Neural cell (in vitro differentiated cells): ENCODE data around the gene CAMK2N2. TPM values are rescaled to one million over a fixed set of nuclear protein-coding genes. Genes with fewer than 3 reads are reported as not detected.

Source experiments
- H2AFZ ChIP-seq: fragments of 200-600, 300-800 bp; sonication (generic), shearing (Covaris generic); 2 replicates; pipeline ENCODE4 v1.6.0; 2014; ENCODE audit warnings: low read depth, mild to moderate bottlenecking, antibody characterized with exemption, low read length, moderate library complexity
- H3F3A ChIP-seq: fragments of 200-600 bp; shearing (Covaris generic); 2 replicates; pipeline ENCODE4 v1.6.1; 2016; ENCODE audit warnings: mild to moderate bottlenecking, moderate library complexity, mixed read lengths, antibody characterized with exemption, low read length; ENCODE audit not compliant: insufficient read depth, poor library complexity, severe bottlenecking
- H3K27ac ChIP-seq: fragments of 200-600, 300-800 bp; sonication (generic), shearing (Covaris generic); 2 replicates; pipeline ENCODE4 v1.5.1; 2014; ENCODE audit warnings: mild to moderate bottlenecking, low read length, moderate library complexity
- H3K27me3 ChIP-seq: fragments of 300-800, 200-600 bp; sonication (generic), shearing (Covaris generic); 2 replicates; pipeline ENCODE4 v1.6.0; 2014; ENCODE audit warnings: mild to moderate bottlenecking, low read depth, low read length, moderate library complexity; ENCODE audit not compliant: insufficient read depth
- H3K36me3 ChIP-seq: fragments of 300-800, 200-600 bp; sonication (generic), shearing (Covaris generic); 2 replicates; pipeline ENCODE4 v1.5.1; 2014; ENCODE audit warnings: mild to moderate bottlenecking, antibody characterized with exemption, low read length, moderate library complexity; ENCODE audit not compliant: insufficient read depth
- H3K4me2 ChIP-seq: fragments of 300-800, 200-600 bp; sonication (generic), shearing (Covaris generic); 2 replicates; pipeline ENCODE4 v1.6.0; 2014; ENCODE audit warnings: mild to moderate bottlenecking, low read length
- H3K4me3 ChIP-seq: fragments of 300-800, 200-600 bp; sonication (generic), shearing (Covaris generic); 2 replicates; pipeline ENCODE4 v1.5.1; 2014; ENCODE audit warnings: mild to moderate bottlenecking, low read length, moderate library complexity
- H3K79me2 ChIP-seq: fragments of 200-600 bp; shearing (Covaris generic); replicated peaks from 2 replicates; pipeline ENCODE4 v1.6.0; 2014; ENCODE audit warnings: mild to moderate bottlenecking, low read length, moderate library complexity; ENCODE audit not compliant: insufficient read depth
- H3K9ac ChIP-seq: fragments of 300-800, 200-600 bp; sonication (generic), shearing (Covaris generic); 2 replicates; pipeline ENCODE4 v1.6.1; 2016; ENCODE audit warnings: mild to moderate bottlenecking, low read length, mixed read lengths
- H3K9me2 ChIP-seq: fragments of 200-600 bp; shearing (Covaris generic); 2 replicates; pipeline ENCODE4 v1.6.1; 2016; ENCODE audit warnings: mild to moderate bottlenecking, low read length, mixed read lengths; ENCODE audit not compliant: insufficient read depth
- H3K9me3 ChIP-seq: fragments of 200-600, 300-800 bp; sonication (generic), shearing (Covaris generic); 2 replicates; pipeline ENCODE4 v1.6.1; 2016; ENCODE audit warnings: mild to moderate bottlenecking, mixed run types, low read length, moderate library complexity, mixed read lengths
- H4K20me1 ChIP-seq: fragments of 200-600 bp; shearing (Covaris generic); 2 replicates; pipeline ENCODE4 v1.6.1; 2016; ENCODE audit warnings: mild to moderate bottlenecking, mixed run types; ENCODE audit not compliant: insufficient read depth
- EP300 ChIP-seq: fragments of 450-650 bp; conservative IDR thresholded peaks from 2 replicates; pipeline ENCODE4 v1.6.1; 2014; ENCODE audit warnings: antibody characterized with exemption, mild to moderate bottlenecking, moderate library complexity; ENCODE audit not compliant: poor library complexity, severe bottlenecking
- EZH2 ChIP-seq: fragments of 200-600, 300-800 bp; shearing (Covaris generic), sonication (generic); IDR thresholded peaks from 2 replicates; pipeline ENCODE4 v1.6.1; 2014; ENCODE audit warnings: antibody characterized with exemption, low read length, borderline replicate concordance, mild to moderate bottlenecking; ENCODE audit not compliant: insufficient read depth, poor library complexity, severe bottlenecking
- MXI1 ChIP-seq: fragments of 450-650 bp; conservative IDR thresholded peaks from 2 replicates; pipeline ENCODE4 v1.6.1; 2014; ENCODE audit warnings: antibody characterized with exemption, mild to moderate bottlenecking; ENCODE audit not compliant: poor library complexity, severe bottlenecking
- POLR2AphosphoS5 ChIP-seq: IDR thresholded peaks from 2 replicates; pipeline ENCODE4 v1.6.1; 2012
- RAD21 ChIP-seq: fragments of 450-650 bp; conservative IDR thresholded peaks from 2 replicates; pipeline ENCODE4 v1.6.1; 2014; ENCODE audit warnings: antibody characterized with exemption, mild to moderate bottlenecking, moderate library complexity
- SMC3 ChIP-seq: fragments of 450-650 bp; conservative IDR thresholded peaks from 2 replicates; pipeline ENCODE4 v1.6.1; 2014; ENCODE audit warnings: antibody characterized with exemption, mild to moderate bottlenecking, moderate library complexity; ENCODE audit not compliant: poor library complexity
- TAF1 ChIP-seq: IDR thresholded peaks from 2 replicates; pipeline ENCODE4 v1.6.1; 2012; ENCODE audit warnings: low read depth
- polyA plus RNA-seq: library from polyadenylated mRNA; depleted of rRNA; stranded (reverse); fragments of >200 nt; gene quantifications from 2 replicates; pipeline ENCODE4 v1.2.3, GENCODE V29; 2014
- TF ChIP-seq, protein P1 (sequence below): fragments of 450-650 bp; IDR thresholded peaks from 2 replicates; pipeline ENCODE4 v1.5.1; 2014; ENCODE audit warnings: antibody characterized with exemption, mild to moderate bottlenecking, moderate library complexity; ENCODE audit not compliant: poor library complexity, severe bottlenecking
- TF ChIP-seq, protein P2 (sequence below): IDR thresholded peaks from 2 replicates; pipeline ENCODE4 v1.6.1; 2012; ENCODE audit warnings: borderline replicate concordance

CAMK2N2 gene
- polyA plus RNA-seq, 1 donor from 2014 or later, result 2.8 TPM

DNA sequence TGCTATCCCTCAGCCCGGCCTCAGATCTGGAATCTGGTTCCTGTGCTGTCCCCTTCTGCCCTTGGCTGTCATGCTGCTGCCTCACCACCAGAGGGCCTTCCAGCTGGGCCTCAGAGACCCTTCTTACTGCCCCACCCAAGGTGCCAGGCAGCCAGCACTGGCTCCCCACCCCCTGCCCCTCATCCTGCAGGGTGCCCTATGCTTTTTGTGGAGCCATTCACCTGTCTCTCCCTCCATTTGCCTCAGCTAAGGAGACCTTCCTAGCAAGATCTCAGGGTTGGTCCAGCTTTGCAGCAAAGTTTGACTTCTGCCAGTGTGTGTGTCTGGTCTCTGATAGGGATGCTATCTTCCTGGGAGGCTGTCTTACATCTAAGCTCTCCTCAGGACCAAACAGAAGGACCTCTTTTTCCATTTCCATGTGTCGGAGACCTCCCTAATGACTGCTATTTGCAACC lies 33.8 kb downstream of the CAMK2N2 start:
- Histone ChIP-seq H3K9ac (no peak overlapping the region), H3K27me3 (peaks cover 58% of the 10 kb centered on the region), H3K4me2 (no peak overlapping the region), H3K79me2 (no peaks in the 10 kb centered on the region), H3K9me3 (no peaks in the 10 kb centered on the region), H3K27ac (no peak overlapping the region), H2AFZ (no peak overlapping the region), H4K20me1 (no peaks in the 10 kb centered on the region), H3K36me3 (no peaks in the 10 kb centered on the region), H3K9me2 (no peaks in the 10 kb centered on the region), H3F3A (no peaks in the 10 kb centered on the region), H3K4me3 (no peak overlapping the region)
- TF ChIP-seq TAF1 (no peak), EZH2 (no peak), MXI1 (no peak), POLR2AphosphoS5 (no peak), SMC3 (no peak), RAD21 (no peak), EP300 (no peak)
- TF ChIP-seq, protein P1, sequence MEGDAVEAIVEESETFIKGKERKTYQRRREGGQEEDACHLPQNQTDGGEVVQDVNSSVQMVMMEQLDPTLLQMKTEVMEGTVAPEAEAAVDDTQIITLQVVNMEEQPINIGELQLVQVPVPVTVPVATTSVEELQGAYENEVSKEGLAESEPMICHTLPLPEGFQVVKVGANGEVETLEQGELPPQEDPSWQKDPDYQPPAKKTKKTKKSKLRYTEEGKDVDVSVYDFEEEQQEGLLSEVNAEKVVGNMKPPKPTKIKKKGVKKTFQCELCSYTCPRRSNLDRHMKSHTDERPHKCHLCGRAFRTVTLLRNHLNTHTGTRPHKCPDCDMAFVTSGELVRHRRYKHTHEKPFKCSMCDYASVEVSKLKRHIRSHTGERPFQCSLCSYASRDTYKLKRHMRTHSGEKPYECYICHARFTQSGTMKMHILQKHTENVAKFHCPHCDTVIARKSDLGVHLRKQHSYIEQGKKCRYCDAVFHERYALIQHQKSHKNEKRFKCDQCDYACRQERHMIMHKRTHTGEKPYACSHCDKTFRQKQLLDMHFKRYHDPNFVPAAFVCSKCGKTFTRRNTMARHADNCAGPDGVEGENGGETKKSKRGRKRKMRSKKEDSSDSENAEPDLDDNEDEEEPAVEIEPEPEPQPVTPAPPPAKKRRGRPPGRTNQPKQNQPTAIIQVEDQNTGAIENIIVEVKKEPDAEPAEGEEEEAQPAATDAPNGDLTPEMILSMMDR, result no peak
- TF ChIP-seq, protein P2, sequence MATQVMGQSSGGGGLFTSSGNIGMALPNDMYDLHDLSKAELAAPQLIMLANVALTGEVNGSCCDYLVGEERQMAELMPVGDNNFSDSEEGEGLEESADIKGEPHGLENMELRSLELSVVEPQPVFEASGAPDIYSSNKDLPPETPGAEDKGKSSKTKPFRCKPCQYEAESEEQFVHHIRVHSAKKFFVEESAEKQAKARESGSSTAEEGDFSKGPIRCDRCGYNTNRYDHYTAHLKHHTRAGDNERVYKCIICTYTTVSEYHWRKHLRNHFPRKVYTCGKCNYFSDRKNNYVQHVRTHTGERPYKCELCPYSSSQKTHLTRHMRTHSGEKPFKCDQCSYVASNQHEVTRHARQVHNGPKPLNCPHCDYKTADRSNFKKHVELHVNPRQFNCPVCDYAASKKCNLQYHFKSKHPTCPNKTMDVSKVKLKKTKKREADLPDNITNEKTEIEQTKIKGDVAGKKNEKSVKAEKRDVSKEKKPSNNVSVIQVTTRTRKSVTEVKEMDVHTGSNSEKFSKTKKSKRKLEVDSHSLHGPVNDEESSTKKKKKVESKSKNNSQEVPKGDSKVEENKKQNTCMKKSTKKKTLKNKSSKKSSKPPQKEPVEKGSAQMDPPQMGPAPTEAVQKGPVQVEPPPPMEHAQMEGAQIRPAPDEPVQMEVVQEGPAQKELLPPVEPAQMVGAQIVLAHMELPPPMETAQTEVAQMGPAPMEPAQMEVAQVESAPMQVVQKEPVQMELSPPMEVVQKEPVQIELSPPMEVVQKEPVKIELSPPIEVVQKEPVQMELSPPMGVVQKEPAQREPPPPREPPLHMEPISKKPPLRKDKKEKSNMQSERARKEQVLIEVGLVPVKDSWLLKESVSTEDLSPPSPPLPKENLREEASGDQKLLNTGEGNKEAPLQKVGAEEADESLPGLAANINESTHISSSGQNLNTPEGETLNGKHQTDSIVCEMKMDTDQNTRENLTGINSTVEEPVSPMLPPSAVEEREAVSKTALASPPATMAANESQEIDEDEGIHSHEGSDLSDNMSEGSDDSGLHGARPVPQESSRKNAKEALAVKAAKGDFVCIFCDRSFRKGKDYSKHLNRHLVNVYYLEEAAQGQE, result no peak

DNA sequence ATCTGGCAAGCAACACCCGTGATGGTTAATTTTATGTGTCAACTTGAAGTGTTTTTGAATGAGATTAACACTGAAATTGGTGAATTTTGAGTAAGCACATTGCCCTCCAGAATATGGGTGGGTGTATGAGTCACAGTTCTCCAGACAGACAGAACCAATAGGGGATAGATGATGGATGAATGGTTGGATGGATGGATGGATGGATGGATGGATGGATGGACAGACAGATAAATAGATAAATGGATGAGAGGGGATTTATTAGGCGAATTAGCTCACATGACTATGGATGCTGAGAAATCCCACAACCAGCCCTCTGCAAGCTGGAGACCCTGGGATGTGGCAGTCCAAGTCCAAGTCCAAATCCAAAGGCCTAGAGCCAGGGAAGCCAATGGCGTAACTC lies 37.4 kb downstream of the CAMK2N2 start:
- no peaks in the 10 kb centered on the region for H3K79me2 ChIP-seq
- H2AFZ ChIP-seq, result no peak overlapping the region
- H4K20me1 ChIP-seq, result no peaks in the 10 kb centered on the region
- H3K27ac ChIP-seq, result no peak overlapping the region
- H3K9ac ChIP-seq, result no peak overlapping the region
- TF ChIP-seq RAD21 (no peak), POLR2AphosphoS5 (no peak), EP300 (no peak), MXI1 (no peak), SMC3 (no peak), EZH2 (no peak), TAF1 (no peak)
- TF ChIP-seq, protein P2, result no peak
- TF ChIP-seq, protein P1, result no peak
- peaks cover 22% of the 10 kb centered on the region for H3K27me3 ChIP-seq
- no peaks in the 10 kb centered on the region for H3K9me2 ChIP-seq
- no peak overlapping the region for H3K4me2 ChIP-seq
- no peaks in the 10 kb centered on the region for H3K9me3 ChIP-seq
- no peaks in the 10 kb centered on the region for H3F3A ChIP-seq
- no peak overlapping the region for H3K4me3 ChIP-seq
- no peaks in the 10 kb centered on the region for H3K36me3 ChIP-seq
